GM18868 (cell line): Measurements from ENCODE around the gene VCX.
"Not testable (repeated sequence)": the region's sequence is repeated elsewhere in the genome, so short reads cannot be mapped to it uniquely, and the experiment has no call there.

Experiments used
- ATAC-seq: cut with Tn5 transposase; IDR thresholded peaks from one replicate; pipeline ENCODE4 v1.9.1; 2021; ENCODE audit warnings: mild to moderate bottlenecking, moderate library complexity; ENCODE audit not compliant: unreplicated experiment

Gene VCX

DNA sequence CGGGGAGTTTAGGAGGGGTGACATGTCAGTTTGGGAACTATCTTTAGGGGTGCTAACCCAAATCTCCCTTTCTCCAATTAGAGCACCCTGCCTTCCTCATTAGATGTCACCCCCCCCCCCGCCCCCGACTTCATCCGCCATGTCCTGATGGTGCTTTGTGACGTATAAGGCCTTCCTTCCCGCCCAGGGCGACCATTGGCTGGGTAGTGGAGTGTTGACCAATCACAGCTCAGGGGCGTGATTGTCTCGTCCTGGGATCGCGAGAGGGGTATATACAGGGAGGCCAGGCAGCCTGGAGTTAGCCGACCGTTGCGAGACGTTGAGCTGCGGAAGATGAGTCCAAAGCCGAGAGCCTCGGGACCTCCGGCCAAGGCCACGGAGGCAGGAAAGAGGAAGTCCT lies at the start of gene VCX:
Gene VCX (plus strand): TSS at position 301 of the 400 bp plus-strand sequence. CDS start 33 bp downstream, at position 334.
- not testable (repeated sequence) for ATAC-seq

DNA sequence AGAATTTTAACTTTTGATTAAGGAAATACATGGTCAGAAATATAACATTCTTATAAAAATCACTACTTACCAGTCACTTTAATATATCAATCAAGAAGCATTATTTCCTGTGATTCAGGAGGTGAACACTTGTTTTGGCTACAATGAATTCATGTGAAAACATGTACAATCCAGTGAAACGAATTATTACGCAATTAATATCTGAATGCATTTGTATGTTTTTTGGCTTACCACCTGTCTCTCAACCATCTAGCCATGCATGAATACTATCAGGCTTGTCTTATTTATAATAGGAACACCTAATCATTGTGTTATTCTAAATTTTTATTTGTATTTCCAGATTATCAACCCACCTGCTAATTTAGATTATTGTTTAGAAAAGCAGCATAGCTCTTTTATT lies 44.6 kb upstream of the VCX start:
- ATAC-seq, result no peak

DNA sequence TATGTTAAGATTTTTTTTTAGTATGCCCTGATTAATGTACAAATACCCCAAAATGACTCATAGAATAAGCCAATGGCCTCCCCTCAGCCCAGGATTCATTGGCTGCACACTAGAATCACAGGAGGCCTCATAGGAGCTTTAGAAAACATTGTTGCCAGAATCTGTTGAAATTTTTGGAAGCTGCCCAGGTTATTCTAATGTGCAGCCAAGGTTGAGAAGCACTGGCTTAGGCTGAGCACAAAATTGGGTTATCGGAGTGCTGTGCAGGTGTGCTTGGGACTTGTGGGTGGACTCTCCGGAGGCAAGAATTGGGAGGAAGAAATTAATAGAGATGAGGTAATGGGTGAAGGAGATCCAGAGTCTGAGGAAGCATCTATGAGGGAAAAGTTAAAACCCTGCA lies 41.3 kb upstream of the VCX start:
- no peak for ATAC-seq

DNA sequence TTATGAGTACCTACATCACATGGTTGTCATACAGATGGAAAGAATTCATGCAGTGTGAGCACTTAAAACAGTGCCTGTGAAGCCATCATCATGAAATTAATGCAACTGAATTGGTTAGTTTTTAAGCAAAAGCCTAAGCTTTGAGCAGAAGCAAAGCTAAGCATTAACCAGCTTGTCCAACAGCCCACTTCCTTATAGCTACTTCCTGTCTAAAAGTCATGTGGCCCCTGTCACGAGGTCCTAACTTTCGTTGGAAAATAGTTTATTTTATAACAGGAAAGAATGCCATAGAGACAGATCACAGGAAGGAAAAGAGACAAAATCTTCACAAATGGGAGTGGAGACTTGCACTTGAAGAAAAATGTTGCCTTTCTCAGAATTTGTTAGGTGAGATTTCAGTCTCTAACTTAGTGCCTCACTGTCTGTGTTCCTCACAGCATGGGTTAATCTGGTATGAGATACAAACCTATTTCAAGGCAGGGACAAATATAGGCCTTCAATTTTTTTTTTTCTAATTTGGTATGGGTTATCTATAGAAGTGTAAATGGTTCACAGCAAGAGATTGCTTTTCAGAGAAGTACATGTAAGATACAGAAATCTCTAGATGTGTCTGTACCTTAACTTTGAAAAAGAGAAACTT lies 27.7 kb upstream of the VCX start:
- ATAC-seq, result no peak

DNA sequence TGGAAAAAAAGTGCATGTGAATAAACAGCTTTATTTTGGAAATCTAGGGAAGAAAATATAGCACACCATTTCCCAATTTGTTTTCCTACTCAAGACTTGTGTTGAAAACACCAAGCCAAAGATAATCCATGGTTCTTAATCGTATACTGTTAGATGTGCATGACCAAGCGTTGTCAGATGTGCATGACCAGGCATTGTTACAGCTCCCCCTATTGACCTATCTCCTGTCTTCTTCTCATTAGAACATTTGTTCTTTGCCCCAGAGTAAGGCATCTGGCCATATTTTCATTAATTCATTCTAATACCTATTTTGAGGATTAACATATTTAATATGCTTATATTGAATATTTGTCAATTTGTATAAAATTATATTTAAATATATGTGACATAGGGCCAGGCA lies 14.4 kb upstream of the VCX start:
- no peak for ATAC-seq

DNA sequence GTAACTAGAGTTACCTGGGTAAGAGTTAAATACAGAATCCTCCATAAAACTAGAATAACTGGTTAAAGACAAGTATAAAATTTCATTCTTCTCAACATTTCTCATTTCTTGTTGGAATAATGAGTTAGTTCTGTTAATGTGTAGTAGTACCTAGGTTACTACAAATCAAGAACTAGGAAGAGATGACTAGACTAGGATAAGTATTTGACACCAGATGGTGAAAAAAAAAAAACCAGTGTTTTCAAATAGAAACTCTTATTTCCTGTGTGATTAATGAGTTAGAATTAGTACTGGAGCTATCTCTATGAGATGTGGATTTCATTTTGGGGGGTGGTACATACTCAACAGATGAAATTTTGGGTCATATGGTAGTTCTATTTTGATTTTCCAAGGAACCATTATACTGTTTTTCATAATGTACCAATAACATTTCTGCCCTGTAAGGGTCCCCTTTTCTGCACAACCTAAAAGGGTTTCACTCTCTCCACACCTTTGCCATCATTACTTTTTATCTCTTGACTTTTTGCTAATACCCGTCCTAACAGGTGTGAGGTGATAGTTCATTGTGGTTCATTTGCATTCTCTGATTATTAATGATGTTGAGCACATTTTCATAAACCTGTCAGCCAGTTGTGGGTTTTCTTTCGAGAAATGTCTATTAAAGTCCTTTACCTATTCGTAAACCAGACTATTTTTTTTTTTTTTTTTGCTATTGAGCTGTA lies 1.7 kb upstream of the VCX start:
- ATAC-seq, result no peak

DNA sequence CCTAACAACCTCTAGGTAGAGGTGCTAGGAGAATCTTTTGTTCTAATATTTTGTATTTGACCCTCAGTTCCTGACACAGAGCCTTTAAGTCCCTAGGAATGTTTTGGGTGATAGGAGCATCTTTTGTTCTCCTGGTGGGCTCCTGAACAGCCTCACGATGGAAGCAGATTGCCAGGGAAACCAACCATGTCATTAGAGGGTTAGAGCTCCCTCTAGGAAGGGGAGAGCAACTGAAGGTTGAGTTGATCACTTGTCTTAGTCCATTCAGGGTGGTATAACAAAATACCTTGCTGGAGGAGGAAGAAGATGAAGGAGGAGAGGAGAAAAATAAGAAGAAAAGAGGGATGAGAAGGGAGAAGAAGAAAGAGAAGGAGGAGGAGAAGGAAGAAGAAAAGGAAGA lies 9.2 kb downstream of the VCX start:
- ATAC-seq, result no peak

DNA sequence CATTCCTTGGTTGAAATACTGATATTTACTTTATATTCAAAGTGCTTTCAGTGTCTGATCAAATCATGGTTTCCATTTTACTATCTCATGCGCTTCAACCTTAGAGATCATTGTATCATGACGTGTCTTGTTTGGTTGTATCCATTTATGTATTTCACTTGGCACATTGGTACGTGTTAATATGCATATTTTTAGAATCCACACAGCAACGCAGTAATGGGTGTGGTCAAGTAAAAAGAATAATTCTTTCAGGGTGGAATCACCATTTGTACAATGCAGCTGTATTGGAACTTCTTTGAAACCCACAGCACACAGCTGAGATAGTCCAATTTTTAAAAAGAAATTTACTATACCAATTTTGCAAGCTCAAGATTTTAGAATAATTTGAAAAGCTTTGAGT lies 29.1 kb downstream of the VCX start:
- no peak for ATAC-seq

DNA sequence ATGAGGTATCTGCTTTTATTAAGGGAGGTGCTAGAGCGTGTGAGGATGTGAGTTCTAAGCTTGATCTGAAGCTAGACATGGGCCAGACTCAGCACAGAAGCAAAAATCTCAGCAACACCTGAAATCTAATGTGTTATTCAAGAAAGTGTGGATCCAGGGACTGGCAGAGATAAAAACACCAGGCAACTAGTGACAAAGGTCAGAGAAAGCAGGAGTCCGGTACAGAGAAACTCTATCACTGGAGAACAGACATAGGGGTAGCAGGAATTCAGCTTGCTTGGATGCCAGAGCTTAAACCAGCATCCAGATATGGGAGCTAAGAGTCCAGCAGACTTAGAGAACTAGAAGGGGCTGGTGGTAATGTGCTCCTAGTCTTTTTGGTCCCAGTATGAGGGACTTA lies 34.0 kb downstream of the VCX start:
- no peak for ATAC-seq

DNA sequence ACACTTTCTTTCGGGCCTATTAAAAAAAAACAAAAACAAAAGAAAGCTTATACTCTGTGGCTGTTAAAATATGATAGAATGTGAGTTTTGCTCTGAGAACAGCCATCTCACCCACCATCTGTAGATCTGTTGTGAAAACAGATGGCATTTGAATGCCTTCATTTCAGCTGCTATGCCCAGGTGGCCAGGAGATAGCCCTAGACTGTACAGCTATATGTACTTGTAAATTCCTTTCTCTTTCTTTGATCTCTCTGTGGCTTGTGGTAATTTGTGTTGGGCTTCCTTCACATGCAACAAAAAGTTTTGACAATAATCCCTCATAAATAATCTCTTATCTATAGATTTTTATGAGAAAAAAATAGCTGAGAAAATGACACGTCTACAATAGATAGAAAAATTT lies 46.2 kb downstream of the VCX start:
- no peak for ATAC-seq

DNA sequence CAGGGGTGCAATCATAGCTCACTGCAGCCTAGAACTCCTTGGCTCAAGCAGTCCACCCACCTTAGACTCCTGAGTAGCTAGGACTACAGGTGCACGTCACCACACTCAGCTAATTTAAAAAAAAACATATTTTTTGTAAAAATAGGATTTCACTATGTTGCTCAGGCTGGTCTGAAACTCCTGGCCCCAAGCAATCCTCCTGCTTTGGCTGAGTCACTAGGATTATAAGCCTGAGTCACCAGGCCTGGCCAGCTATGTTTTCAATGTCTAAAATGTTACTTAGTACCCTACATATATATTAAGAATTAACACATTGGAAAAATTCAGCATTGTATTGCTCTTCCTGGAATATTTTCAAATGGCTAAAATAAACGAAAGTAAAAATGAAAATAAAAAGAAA lies 46.7 kb downstream of the VCX start:
- no peak for ATAC-seq

DNA sequence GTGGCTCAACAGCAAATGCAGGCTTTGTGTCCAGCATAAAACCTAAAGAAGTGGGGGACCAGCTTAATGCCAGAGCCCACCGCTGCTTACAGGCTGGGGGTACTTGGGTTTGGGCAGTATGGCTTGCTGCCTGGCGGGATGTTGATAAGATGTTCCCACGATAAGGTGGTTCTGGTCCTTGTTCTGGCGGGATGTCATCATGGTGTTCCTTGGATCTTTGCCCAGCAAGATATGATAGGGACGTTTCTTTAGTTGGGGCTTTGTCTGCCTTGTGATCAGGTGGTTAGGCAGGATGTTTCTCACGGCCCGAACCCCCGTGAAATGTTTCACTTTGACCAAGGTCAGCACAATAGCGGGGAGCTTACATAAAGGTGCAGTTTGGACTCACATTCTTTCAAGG lies 49.0 kb downstream of the VCX start:
- ATAC-seq, result no peak
